CD4-positive, alpha-beta memory T cell (primary cell): Measurements from ENCODE around the gene UTS2B. TPM values are rescaled to one million over a fixed set of nuclear protein-coding genes. Genes with fewer than 3 reads are reported as not detected.
A peak's percentile ranks its signal among the peaks of the same experiment; 100 is the strongest.

Experiments used
- CTCF ChIA-PET: fragments of 350-600 bp; sonication (Branson Sonifier 250); formaldehyde crosslinking; loops from one replicate; lab custom pipeline; 2021; ENCODE audit warnings: inconsistent platforms; ENCODE audit not compliant: partially characterized antibody; lab: Charles Lee
- POLR2A ChIA-PET: fragments of 350-600 bp; sonication (Branson Sonifier 250); formaldehyde crosslinking; loops from one replicate; lab custom pipeline; 2021; ENCODE audit not compliant: partially characterized antibody; lab: Charles Lee
- DNase-seq, 5 donors: peaks; one replicate each; pipeline versions ENCODE4 v3.0.0 to v3.0.0-alpha.2; 2020 to 2022; ENCODE audit warnings: mixed read lengths in 1 of 5
- H3K27ac ChIP-seq: one replicate; pipeline ENCODE4 v1.7.0; 2013; ENCODE audit warnings: low read depth, low read length
- H3K27me3 ChIP-seq: 2 replicates; pipeline ENCODE4 v1.7.0; 2013; ENCODE audit warnings: mild to moderate bottlenecking, low read length, moderate library complexity; ENCODE audit not compliant: insufficient read depth
- H3K36me3 ChIP-seq: 2 replicates; pipeline ENCODE4 v1.7.0; 2013; ENCODE audit warnings: mild to moderate bottlenecking, low read length, moderate library complexity; ENCODE audit not compliant: insufficient read depth
- H3K4me1 ChIP-seq: 2 replicates; pipeline ENCODE4 v1.7.0; 2013; ENCODE audit warnings: mild to moderate bottlenecking, low read length, moderate library complexity; ENCODE audit not compliant: insufficient read depth
- H3K4me3 ChIP-seq, 2 donors: one replicate each; pipeline ENCODE4 v1.7.0; 2013; ENCODE audit warnings: low read length in 2 of 2, mild to moderate bottlenecking in 1 of 2
- H3K9me3 ChIP-seq, 2 donors: one replicate each; pipeline ENCODE4 v1.7.0; 2013; ENCODE audit warnings: low read length in 2 of 2, control low read depth in 1 of 2; ENCODE audit not compliant: control insufficient read depth in 1 of 2
- H3K27ac Mint-ChIP-seq, 7 donors: one replicate each; pipeline ENCODE4 v1.8.0; 2020 to 2021; ENCODE audit warnings: mixed read lengths in 7 of 7, mild to moderate bottlenecking in 6 of 7, inconsistent platforms in 3 of 7, moderate library complexity in 3 of 7
- H3K27me3 Mint-ChIP-seq, 2 donors: one replicate each; pipeline ENCODE4 v1.8.0; 2020 to 2021; ENCODE audit warnings: mixed read lengths in 2 of 2
- H3K36me3 Mint-ChIP-seq, 2 donors: one replicate each; pipeline ENCODE4 v1.8.0; 2020 to 2021; ENCODE audit warnings: mixed read lengths in 2 of 2, inconsistent platforms in 1 of 2, mild to moderate bottlenecking in 1 of 2
- H3K4me1 Mint-ChIP-seq, 4 donors: one replicate each; pipeline ENCODE4 v1.8.0; 2020 to 2021; ENCODE audit warnings: mixed read lengths in 4 of 4, mild to moderate bottlenecking in 1 of 4
- H3K4me3 Mint-ChIP-seq, 8 donors: one replicate each; pipeline ENCODE4 v1.8.0; 2020 to 2021; ENCODE audit warnings: mixed read lengths in 8 of 8, mild to moderate bottlenecking in 7 of 8, moderate library complexity in 6 of 8, inconsistent platforms in 3 of 8
- H3K9me3 Mint-ChIP-seq, 8 donors: one replicate each; pipeline ENCODE4 v1.8.0; 2020 to 2021; ENCODE audit warnings: mixed read lengths in 8 of 8, mild to moderate bottlenecking in 5 of 8, inconsistent platforms in 3 of 8, moderate library complexity in 1 of 8
- intact Hi-C: fragments of 100-400 bp; cut with micrococcal nuclease; formaldehyde crosslinking; loops from one replicate; pipeline ENCODE4 v1.15.1; 2023
- polyA plus RNA-seq, 2 donors: library from polyadenylated mRNA; unstranded; fragments of 300-500 nt; fragmentation: Illumina TruSeq; gene quantifications; one replicate each; pipeline ENCODE4 v1.2.3, GENCODE V29; 2021
- total RNA-seq, 2 experiments: library from RNA; stranded (reverse); gene quantifications; one replicate each; pipeline ENCODE4 v1.2.3, GENCODE V29; 2021

UTS2B gene
- total and polyA plus RNA-seq, 4 experiments from 2014 or later, result not detected

GRCh38 chr3:191352014-191352413 lies 21.7 kb upstream of the UTS2B start:
- H3K27ac Mint-ChIP-seq, result no peak overlapping the region
- ChIA-PET POLR2A (no interaction called here), CTCF (no interaction called here)
- H3K4me1 Mint-ChIP-seq, result peaks cover 0 to 12% (median 8%) of the 10 kb centered on the region in 4 donors
- peaks cover 7% of the 10 kb centered on the region for H3K4me1 ChIP-seq
- no peak for DNase-seq
- intact Hi-C loops, result no loop called here
- no peaks in the 10 kb centered on the region for H3K27me3 ChIP-seq
- H3K27ac ChIP-seq, result no peak overlapping the region
- H3K9me3 ChIP-seq, result no peaks in the 10 kb centered on the region
- no peaks in the 10 kb centered on the region for H3K36me3 ChIP-seq
- H3K4me3 Mint-ChIP-seq, result no peak overlapping the region
- no peak overlapping the region for H3K4me3 ChIP-seq
- no peaks in the 10 kb centered on the region for H3K36me3 Mint-ChIP-seq
- no peaks in the 10 kb centered on the region for H3K27me3 Mint-ChIP-seq
- H3K9me3 Mint-ChIP-seq, result no peaks in the 10 kb centered on the region

- no peak for DNase-seq
- CTCF ChIA-PET, result no interaction called here
- H3K36me3 ChIP-seq, result no peaks in the 10 kb centered on the region
- no peak overlapping the region for H3K27ac ChIP-seq
- H3K27me3 Mint-ChIP-seq, result no peaks in the 10 kb centered on the region
- POLR2A ChIA-PET, result no interaction called here
- H3K4me1 Mint-ChIP-seq, result peaks cover 0 to 13% (median 7%) of the 10 kb centered on the region in 4 donors
- no peak overlapping the region for H3K27ac Mint-ChIP-seq
- no peaks in the 10 kb centered on the region for H3K27me3 ChIP-seq
- H3K9me3 Mint-ChIP-seq, result no peaks in the 10 kb centered on the region
- intact Hi-C loops, result no loop called here
- peaks cover 7% of the 10 kb centered on the region for H3K4me1 ChIP-seq
- no peaks in the 10 kb centered on the region for H3K9me3 ChIP-seq
- no peaks in the 10 kb centered on the region for H3K36me3 Mint-ChIP-seq
- no peak overlapping the region for H3K4me3 ChIP-seq
- no peak overlapping the region for H3K4me3 Mint-ChIP-seq
These were observed 20.2 kb upstream of the UTS2B start for GRCh38 chr3:191350396-191351090.

- Histone ChIP-seq H3K4me3 (no peak overlapping the region), H3K27ac (no peak overlapping the region), H3K4me1 (no peaks in the 10 kb centered on the region), H3K36me3 (no peaks in the 10 kb centered on the region), H3K9me3 (no peaks in the 10 kb centered on the region), H3K27me3 (no peaks in the 10 kb centered on the region)
- no peak overlapping the region for H3K27ac Mint-ChIP-seq
- no peaks in the 10 kb centered on the region for H3K36me3 Mint-ChIP-seq
- intact Hi-C loops, result no loop called here
- POLR2A ChIA-PET, result no interaction called here
- no peaks in the 10 kb centered on the region for H3K27me3 Mint-ChIP-seq
- CTCF ChIA-PET, result no interaction called here
- no peak for DNase-seq
- H3K9me3 Mint-ChIP-seq, result no peaks in the 10 kb centered on the region
- peaks cover 0 to 21% (median 8%) of the 10 kb centered on the region in 4 donors for H3K4me1 Mint-ChIP-seq
- no peak overlapping the region for H3K4me3 Mint-ChIP-seq
These were observed 17.8 kb upstream of the UTS2B start for GRCh38 chr3:191348098-191348497.

GRCh38 chr3:191347228-191347627 lies 16.9 kb upstream of the UTS2B start:
- no peaks in the 10 kb centered on the region for H3K9me3 Mint-ChIP-seq
- CTCF ChIA-PET, result no interaction called here
- no peaks in the 10 kb centered on the region for H3K27me3 Mint-ChIP-seq
- H3K27ac ChIP-seq, result no peak overlapping the region
- POLR2A ChIA-PET, result no interaction called here
- H3K4me3 Mint-ChIP-seq, result no peak overlapping the region
- no peaks in the 10 kb centered on the region for H3K9me3 ChIP-seq
- H3K36me3 Mint-ChIP-seq, result no peaks in the 10 kb centered on the region
- H3K27ac Mint-ChIP-seq, result no peak overlapping the region
- no peak for DNase-seq
- no peaks in the 10 kb centered on the region for H3K36me3 ChIP-seq
- H3K27me3 ChIP-seq, result no peaks in the 10 kb centered on the region
- intact Hi-C loops, result no loop called here
- no peak overlapping the region for H3K4me3 ChIP-seq
- peaks cover 0 to 21% (median 9%) of the 10 kb centered on the region in 4 donors for H3K4me1 Mint-ChIP-seq
- no peaks in the 10 kb centered on the region for H3K4me1 ChIP-seq

GRCh38 chr3:191345334-191345733 lies 15.0 kb upstream of the UTS2B start:
- no peak for DNase-seq
- Histone ChIP-seq H3K36me3 (no peaks in the 10 kb centered on the region), H3K9me3 (no peaks in the 10 kb centered on the region), H3K4me1 (no peaks in the 10 kb centered on the region), H3K4me3 (no peak overlapping the region), H3K27ac (no peak overlapping the region), H3K27me3 (no peaks in the 10 kb centered on the region)
- H3K27me3 Mint-ChIP-seq, result no peaks in the 10 kb centered on the region
- no peaks in the 10 kb centered on the region for H3K36me3 Mint-ChIP-seq
- no peaks in the 10 kb centered on the region for H3K9me3 Mint-ChIP-seq
- no peak overlapping the region for H3K27ac Mint-ChIP-seq
- intact Hi-C loops, result no loop called here
- CTCF ChIA-PET, result interaction anchor here (1.1 kb wide), 1 partner anchor 12 kb away, joined by 3 read pairs; no protein-coding TSS in a partner anchor
- H3K4me3 Mint-ChIP-seq, result peak overlapping the region in 3 of 8 donors; percentile 6 to 47 (median 21)
- POLR2A ChIA-PET, result interaction anchor here (0.6 kb wide), 1 partner anchor 13 kb away, joined by 5 read pairs; no protein-coding TSS in a partner anchor
- H3K4me1 Mint-ChIP-seq, result peaks cover 0 to 11% (median 7%) of the 10 kb centered on the region in 4 donors

- H3K4me3 ChIP-seq, result no peak overlapping the region
- POLR2A ChIA-PET, result no interaction called here
- no peaks in the 10 kb centered on the region for H3K27me3 ChIP-seq
- intact Hi-C loops, result no loop called here
- Mint-ChIP-seq H3K27ac (no peak overlapping the region), H3K4me1 (peaks cover 0 to 14% (median 6%) of the 10 kb centered on the region in 4 donors), H3K4me3 (no peak overlapping the region), H3K27me3 (no peaks in the 10 kb centered on the region), H3K9me3 (no peaks in the 10 kb centered on the region), H3K36me3 (no peaks in the 10 kb centered on the region)
- CTCF ChIA-PET, result no interaction called here
- H3K27ac ChIP-seq, result no peak overlapping the region
- DNase-seq, result no peak
- H3K9me3 ChIP-seq, result no peaks in the 10 kb centered on the region
- H3K36me3 ChIP-seq, result no peaks in the 10 kb centered on the region
- no peaks in the 10 kb centered on the region for H3K4me1 ChIP-seq
These were observed 13.6 kb upstream of the UTS2B start for GRCh38 chr3:191343913-191344312.

GRCh38 chr3:191343115-191343514 lies 12.8 kb upstream of the UTS2B start:
- no peaks in the 10 kb centered on the region for H3K27me3 ChIP-seq
- ChIA-PET CTCF (no interaction called here), POLR2A (no interaction called here)
- no peak overlapping the region for H3K4me3 ChIP-seq
- intact Hi-C loops, result no loop called here
- Mint-ChIP-seq H3K27ac (no peak overlapping the region), H3K9me3 (no peaks in the 10 kb centered on the region), H3K4me3 (no peak overlapping the region), H3K4me1 (peaks cover 0 to 14% (median 6%) of the 10 kb centered on the region in 4 donors), H3K27me3 (no peaks in the 10 kb centered on the region), H3K36me3 (no peaks in the 10 kb centered on the region)
- DNase-seq, result no peak
- no peak overlapping the region for H3K27ac ChIP-seq
- H3K36me3 ChIP-seq, result no peaks in the 10 kb centered on the region
- H3K4me1 ChIP-seq, result no peaks in the 10 kb centered on the region
- no peaks in the 10 kb centered on the region for H3K9me3 ChIP-seq
